Measurements from ENCODE around the gene RPA3. TPM values are rescaled to one million over a fixed set of nuclear protein-coding genes. Genes with fewer than 3 reads are reported as not detected.
"Not testable (repeated sequence)": the region's sequence is repeated elsewhere in the genome, so short reads cannot be mapped to it uniquely, and the experiment has no call there.

Gene RPA3
- total RNA-seq, 2 experiments from 2014 or later, result 155 to 176 TPM

- ChIA-PET POLR2A (no interaction called here), CTCF (no interaction called here)
Observed at GRCh38 chr7:7665031-7665430, 53.4 kb downstream of the RPA3 start.

GRCh38 chr7:7664291-7664690, 54.1 kb downstream of the RPA3 start:
- CTCF ChIA-PET, result interaction anchor here (0.6 to 0.7 kb wide), 2 partner anchors 34 to 280 kb away, joined by 3 read pairs; no protein-coding TSS in a partner anchor

GRCh38 chr7:7662527-7662926, 55.9 kb downstream of the RPA3 start:
- POLR2A ChIA-PET, result no interaction called here
- CTCF ChIA-PET, result no interaction called here

More at GRCh38 chr7:7664291-7664690, 54.1 kb downstream of the RPA3 start:
- POLR2A ChIA-PET, result no interaction called here

DNA sequence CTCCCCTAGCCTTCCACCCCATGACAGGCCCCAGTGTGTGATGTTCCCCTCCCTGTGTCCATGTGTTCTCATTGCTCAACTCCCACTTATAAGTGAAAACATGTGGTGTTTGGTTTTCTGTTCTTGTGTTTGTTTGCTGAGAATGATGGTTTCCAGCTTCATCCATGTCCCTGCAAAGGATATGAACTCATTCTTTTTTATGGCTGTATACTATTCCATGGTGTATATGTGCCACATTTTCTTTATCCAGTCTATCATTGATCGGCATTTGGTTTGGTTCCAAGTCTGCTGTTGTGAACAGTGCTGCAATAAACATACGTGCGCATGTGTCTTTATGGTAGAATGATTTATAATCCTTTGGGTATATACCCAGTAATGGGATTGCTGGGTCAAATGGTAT, 61.9 kb downstream of the RPA3 start:
- CTCF ChIA-PET, POLR2A ChIA-PET: not testable (repeated sequence)

DNA sequence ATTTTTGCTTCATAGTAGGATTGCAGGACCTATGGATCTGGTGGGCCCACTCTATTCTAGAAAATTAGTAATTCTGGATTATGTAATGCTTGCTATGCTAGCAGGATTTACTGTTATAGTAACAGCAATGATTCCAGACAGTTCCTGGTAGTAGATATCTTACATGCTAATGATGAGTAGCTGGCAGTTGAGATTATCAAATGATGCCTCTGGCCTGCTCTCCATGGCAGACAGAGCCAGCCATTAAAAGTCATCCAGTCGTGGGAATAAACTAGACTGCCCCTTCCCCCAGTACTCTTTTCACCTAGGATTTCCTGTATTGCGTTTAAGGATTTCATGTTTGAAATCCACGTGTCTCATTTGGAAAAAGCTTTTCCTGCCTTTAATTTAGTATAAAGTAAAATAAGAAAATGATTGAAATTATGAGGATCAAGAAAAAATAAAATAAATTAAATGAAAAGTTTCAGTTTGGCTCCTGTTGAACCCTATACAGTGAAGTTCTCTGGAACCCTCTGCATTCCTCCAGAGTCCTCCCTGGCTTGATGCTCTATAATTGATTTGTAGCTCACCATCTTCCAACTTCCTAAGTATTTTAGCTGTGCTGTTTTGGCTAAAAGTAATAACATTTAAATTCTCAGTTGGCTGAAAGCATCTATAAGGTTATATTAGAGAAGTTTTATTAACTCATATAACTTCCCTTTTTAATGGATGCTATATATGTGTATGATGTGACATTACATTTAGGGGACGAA, 63.3 kb downstream of the RPA3 start:
- ChIA-PET CTCF (no interaction called here), POLR2A (no interaction called here)

- ChIA-PET POLR2A (no interaction called here), CTCF (interaction anchor here (0.6 kb wide), 1 partner anchor 410 kb away, joined by 3 read pairs; no protein-coding TSS in a partner anchor)
Observed at GRCh38 chr7:7653593-7654187, 64.7 kb downstream of the RPA3 start.

- ChIA-PET POLR2A (no interaction called here), CTCF (no interaction called here)
Observed at GRCh38 chr7:7652798-7653540, 65.4 kb downstream of the RPA3 start.

GRCh38 chr7:7651479-7651878, 66.9 kb downstream of the RPA3 start:
- CTCF ChIA-PET, result interaction anchor here (1.4 kb wide), 1 partner anchor 11 kb away, joined by 8 read pairs; the partner anchor contains the start of gene UMAD1

GRCh38 chr7:7650682-7651206, 67.7 kb downstream of the RPA3 start:
- POLR2A ChIA-PET, result no interaction called here

More at GRCh38 chr7:7651479-7651878, 66.9 kb downstream of the RPA3 start:
- POLR2A ChIA-PET, result no interaction called here

GRCh38 chr7:7647495-7648036, 70.8 kb downstream of the RPA3 start:
- POLR2A ChIA-PET, result no interaction called here
- CTCF ChIA-PET, result interaction anchor here (0.5 kb wide), 1 partner anchor 14 kb away, joined by 3 read pairs; no protein-coding TSS in a partner anchor

More at GRCh38 chr7:7650682-7651206, 67.7 kb downstream of the RPA3 start:
- CTCF ChIA-PET, result interaction anchor here (1.4 kb wide), 1 partner anchor 10 kb away, joined by 8 read pairs; the partner anchor contains the start of gene UMAD1

- ChIA-PET CTCF (interaction anchor here (1.9 to 2.2 kb wide), 2 partner anchors 10 to 38 kb away, joined by 7 to 8 read pairs; no protein-coding TSS in a partner anchor), POLR2A (interaction anchor here (1.2 kb wide), 1 partner anchor 77 kb away, joined by 3 read pairs; no protein-coding TSS in a partner anchor)
Observed at GRCh38 chr7:7642081-7642480, 76.3 kb downstream of the RPA3 start.

DNA sequence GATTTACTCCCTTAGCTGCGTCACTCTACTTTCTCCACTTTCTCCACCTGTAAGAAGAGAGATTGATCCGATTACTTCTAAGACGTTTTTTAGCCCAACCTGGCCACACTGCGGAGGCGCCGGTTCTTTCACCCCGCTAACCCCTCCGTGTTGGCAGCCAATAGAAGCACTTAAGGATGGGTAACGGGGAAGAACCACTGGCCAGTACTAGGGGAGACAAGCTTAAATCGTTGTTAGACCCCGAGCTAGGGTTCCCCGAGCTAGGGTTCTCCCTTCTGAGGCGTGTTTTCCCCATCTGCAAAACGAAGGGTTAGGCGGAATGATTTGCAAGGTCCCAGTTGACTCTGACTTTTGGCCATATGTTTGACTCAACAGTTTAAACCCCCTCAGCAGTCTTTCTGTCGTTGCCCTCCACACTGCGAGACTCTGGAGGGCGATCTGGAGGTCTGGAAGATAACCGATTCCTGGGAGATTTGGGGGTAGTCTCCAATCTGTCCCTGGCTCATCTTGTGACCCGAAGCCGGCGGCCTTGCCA, 77.2 kb downstream of the RPA3 start:
- ChIA-PET CTCF (interaction anchor here (1.2 to 2.2 kb wide), 4 partner anchors 10 to 493 kb away, joined by 3 to 8 read pairs (median 5); partner anchors contain the start of gene RPA3), POLR2A (interaction anchor here (1.2 to 1.5 kb wide), 4 partner anchors 73 to 329 kb away, joined by 3 to 6 read pairs (median 4); partner anchors contain the start of gene GLCCI1)

GRCh38 chr7:7640221-7641128, 77.9 kb downstream of the RPA3 start, which contains the start of gene UMAD1:
Gene UMAD1 (plus strand): TSS chr7:7640752. CDS start chr7:7673372, 32,620 bp downstream.
- ChIA-PET POLR2A (interaction anchor here (0.6 to 1.7 kb wide), 8 partner anchors 31 to 485 kb away, joined by 3 to 7 read pairs (median 6); partner anchors contain the start of gene GLCCI1), CTCF (interaction anchor here (1.0 to 2.2 kb wide), 6 partner anchors 11 to 494 kb away, joined by 3 to 8 read pairs (median 3); partner anchors contain the start of gene RPA3)

- ChIA-PET POLR2A (interaction anchor here (0.6 to 1.7 kb wide), 5 partner anchors 32 to 486 kb away, joined by 3 to 7 read pairs (median 6); no protein-coding TSS in a partner anchor), CTCF (interaction anchor here (1.0 to 2.2 kb wide), 4 partner anchors 10 to 494 kb away, joined by 3 to 8 read pairs (median 3); no protein-coding TSS in a partner anchor)
Observed at GRCh38 chr7:7639847-7640220, 78.6 kb downstream of the RPA3 start.

DNA sequence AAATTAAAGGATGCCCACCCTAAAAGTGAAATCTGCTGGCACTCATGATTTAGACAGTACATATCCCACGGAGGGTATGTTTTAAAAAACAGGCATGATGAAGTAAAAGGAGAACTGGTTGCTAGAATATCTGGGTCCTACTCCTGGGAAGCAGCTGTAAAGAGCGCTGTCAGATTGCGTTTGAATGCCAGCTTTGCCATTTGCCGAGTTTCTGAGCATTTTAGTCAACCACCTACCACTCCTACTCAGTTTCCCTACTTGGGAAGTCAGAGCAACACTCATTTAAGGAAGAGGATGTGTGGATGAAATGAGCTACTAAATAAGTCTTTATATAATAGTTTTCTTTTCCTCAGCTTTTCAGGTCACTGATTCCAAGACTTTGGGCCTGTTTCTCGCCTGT, 79.0 kb downstream of the RPA3 start:
- ChIA-PET POLR2A (interaction anchor here (1.0 to 1.7 kb wide), 3 partner anchors 32 to 334 kb away, joined by 6 to 7 read pairs (median 6); no protein-coding TSS in a partner anchor), CTCF (interaction anchor here (1.0 kb wide), 2 partner anchors 10 to 80 kb away, joined by 3 read pairs; no protein-coding TSS in a partner anchor)

GRCh38 chr7:7630626-7631329, 87.6 kb downstream of the RPA3 start:
- ChIA-PET CTCF (no interaction called here), POLR2A (no interaction called here)

DNA sequence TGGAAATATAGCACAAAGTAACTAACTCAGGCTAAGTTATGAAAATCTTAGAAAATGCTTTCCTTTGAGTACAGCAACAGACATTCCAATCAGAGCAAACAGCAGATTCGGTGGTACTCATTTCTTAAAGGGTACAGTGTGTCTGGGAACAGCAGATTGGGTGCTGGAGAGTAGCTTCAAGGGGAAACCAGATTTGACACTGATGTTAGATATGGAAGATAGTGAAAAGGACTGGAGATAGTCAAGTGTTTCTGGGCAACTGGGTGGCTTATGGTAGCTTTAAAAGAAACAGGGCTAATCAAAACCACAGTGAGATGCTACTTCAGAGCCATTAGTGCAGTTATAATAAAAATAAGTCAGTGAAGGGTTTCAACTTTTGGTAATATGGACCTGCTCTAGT, 89.9 kb downstream of the RPA3 start:
- ChIA-PET CTCF (no interaction called here), POLR2A (no interaction called here)

Measured in activated CD8-positive, alpha-beta memory T cell treated with anti-CD3 and anti-CD28 coated beads for 36 hours (primary cell).